ENCODE results near the gene CHSY1. TPM values are rescaled to one million over a fixed set of nuclear protein-coding genes. Genes with fewer than 3 reads are reported as not detected.

Gene CHSY1
- total and polyA plus RNA-seq, 10 of the 15 experiments (the other 5 are each of a cell fraction or from before 2014, with no cell fraction given): 1.4 to 31.2 (median 10.5) TPM

DNA sequence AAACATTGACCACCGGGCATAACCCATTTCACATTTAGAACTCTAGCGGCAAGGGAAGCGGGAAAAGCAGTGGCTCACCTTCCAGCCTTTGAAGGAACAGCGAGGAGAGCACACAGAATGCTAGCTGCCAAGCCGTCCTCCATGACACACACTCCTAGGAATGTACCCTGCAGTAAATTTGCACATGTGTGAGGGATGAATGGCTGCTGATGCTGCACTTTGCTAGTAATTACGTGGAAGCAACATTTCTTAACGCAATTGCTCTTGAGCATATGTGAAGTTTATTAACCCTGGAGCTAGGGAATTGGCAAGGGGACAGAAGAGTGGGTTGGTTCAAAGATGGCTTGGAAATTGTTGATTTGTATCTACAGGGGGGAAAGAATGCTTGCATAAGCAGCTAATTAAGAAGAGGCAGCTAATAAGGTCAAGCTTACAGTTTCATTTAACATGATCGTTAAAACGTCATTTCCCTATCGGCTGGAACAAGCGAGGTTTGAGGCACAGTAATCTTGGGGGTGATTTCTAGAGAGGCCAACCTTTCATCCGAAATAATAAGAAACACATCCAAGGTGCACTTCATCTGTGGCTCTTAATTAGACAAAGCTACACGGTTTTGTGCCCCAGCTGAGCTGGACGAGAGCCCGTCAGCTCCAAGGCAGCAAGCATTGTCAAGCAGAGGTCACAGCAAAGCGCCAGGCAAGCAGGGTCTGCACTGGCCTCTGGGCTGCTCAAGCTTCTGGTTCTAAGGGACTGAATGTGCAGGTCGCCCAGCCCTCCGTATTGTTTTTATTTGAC lies 123.4 kb downstream of the CHSY1 start:
- H3K4me1 ChIP-seq (ENCODE audit: control insufficient read depth, insufficient read depth, low read length): peaks cover 43% of the 10 kb centered on the region
- no peaks in the 10 kb centered on the region for H3K79me2 ChIP-seq (ENCODE audit: control insufficient read depth, insufficient read depth, low read length)
- BruUV-seq (replicated peaks): no TSS peak
- no peak for ATAC-seq
- 97% methylated on average over 18 of the region's 18 CpGs for WGBS (ENCODE audit: insufficient coverage, insufficient replicate concordance, low lambda C conversion rate, missing lambda C conversion rate)
- H3K9ac ChIP-seq (ENCODE audit: control insufficient read depth, insufficient read depth, low read length): no peak overlapping the region; the same call in 1 of the 2 replicates
- peaks cover 2% of the 10 kb centered on the region; the same call in 1 of the 3 replicates for H3K9me3 ChIP-seq (replicated peaks; ENCODE audit: control insufficient read depth, insufficient read depth, low read length)
- TF ChIP-seq, protein P1, sequence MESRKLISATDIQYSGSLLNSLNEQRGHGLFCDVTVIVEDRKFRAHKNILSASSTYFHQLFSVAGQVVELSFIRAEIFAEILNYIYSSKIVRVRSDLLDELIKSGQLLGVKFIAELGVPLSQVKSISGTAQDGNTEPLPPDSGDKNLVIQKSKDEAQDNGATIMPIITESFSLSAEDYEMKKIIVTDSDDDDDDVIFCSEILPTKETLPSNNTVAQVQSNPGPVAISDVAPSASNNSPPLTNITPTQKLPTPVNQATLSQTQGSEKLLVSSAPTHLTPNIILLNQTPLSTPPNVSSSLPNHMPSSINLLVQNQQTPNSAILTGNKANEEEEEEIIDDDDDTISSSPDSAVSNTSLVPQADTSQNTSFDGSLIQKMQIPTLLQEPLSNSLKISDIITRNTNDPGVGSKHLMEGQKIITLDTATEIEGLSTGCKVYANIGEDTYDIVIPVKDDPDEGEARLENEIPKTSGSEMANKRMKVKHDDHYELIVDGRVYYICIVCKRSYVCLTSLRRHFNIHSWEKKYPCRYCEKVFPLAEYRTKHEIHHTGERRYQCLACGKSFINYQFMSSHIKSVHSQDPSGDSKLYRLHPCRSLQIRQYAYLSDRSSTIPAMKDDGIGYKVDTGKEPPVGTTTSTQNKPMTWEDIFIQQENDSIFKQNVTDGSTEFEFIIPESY (IDR thresholded peaks at IDR 0.05): 0 out of 2 replicates have a peak, but pooled peaks have one; percentile 24
- TF ChIP-seq ASH2L (IDR thresholded peaks at IDR 0.05; ENCODE audit: borderline replicate concordance, low read depth): no peak
- DNase-seq (ENCODE audit: low read depth, low spot score): no peak
- 0 out of 2 replicates have a peak overlapping the region, but pooled peaks have one; percentile 60 for H3K4me2 ChIP-seq (ENCODE audit: control insufficient read depth, insufficient read depth)
- no peak for FAIRE-seq
- no peak overlapping the region for H2AFZ ChIP-seq (ENCODE audit: control insufficient read depth, low read depth, low read length)
- no peaks in the 10 kb centered on the region for H4K20me1 ChIP-seq (ENCODE audit: control insufficient read depth, insufficient read depth)
- H3K27ac ChIP-seq (ENCODE audit: control insufficient read depth, insufficient read depth): peak overlapping the region; percentile 95
- intact Hi-C loops (cut with micrococcal nuclease; ENCODE audit: unreplicated experiment) (loop anchor here (5.0 kb wide), 1 partner anchor 59 kb away; no protein-coding TSS in a partner anchor), in situ Hi-C loops (cut with MboI) (no loop called here)
- SMC1A ChIA-PET (ENCODE audit: uncharacterized antibody, unreplicated experiment): interaction anchor here (0.6 to 5.6 kb wide), 16 partner anchors 8 to 133 kb away, joined by 3 to 41 read pairs (median 3); no protein-coding TSS in a partner anchor
- CTCF ChIA-PET: interaction anchor here (0.7 to 3.1 kb wide), 10 partner anchors 8 to 133 kb away, joined by 3 to 12 read pairs (median 4); no protein-coding TSS in a partner anchor
- no peaks in the 10 kb centered on the region for H3K27me3 ChIP-seq (replicated peaks in 1 of 2; ENCODE audit: control insufficient read depth in 2 of 2, insufficient read depth in 2 of 2, low read length in 1 of 2)
- no peaks in the 10 kb centered on the region for H3K36me3 ChIP-seq (ENCODE audit: control insufficient read depth in 2 of 2, insufficient read depth in 2 of 2, low read length in 1 of 2)
- RAD21 ChIA-PET (ENCODE audit: unreplicated experiment): interaction anchor here (1.0 to 5.3 kb wide), 7 partner anchors 11 to 130 kb away, joined by 4 to 26 read pairs (median 7); partner anchors contain the start of gene CHSY1
- H3K4me3 ChIP-seq: no peak overlapping the region
- POLR2A ChIA-PET: interaction anchor here (1.3 to 1.4 kb wide), 2 partner anchors 11 to 14 kb away, joined by 3 to 5 read pairs; no protein-coding TSS in a partner anchor

All from GM12878 (cell line).